C4-2B (cell line): ENCODE measurements around the gene PIM3.

Source experiments
- CTCF ChIP-seq: fragments of 450-650 bp; conservative IDR thresholded peaks from 2 replicates; pipeline ENCODE4 v1.5.1; 2017; ENCODE audit warnings: mild to moderate bottlenecking
- ZFX ChIP-seq: fragments of 450-650 bp; IDR thresholded peaks from 2 replicates; pipeline ENCODE4 v1.6.1; 2017

- TF ChIP-seq CTCF (no peak), ZFX (no peak)
These were observed 49.4 kb downstream of the PIM3 start for GRCh38 chr22:50009765-50010675.
